Measurements from ENCODE around the gene SLC24A4. TPM values are rescaled to one million over a fixed set of nuclear protein-coding genes. Genes with fewer than 3 reads are reported as not detected.
A peak's percentile ranks its signal among the peaks of the same experiment; 100 is the strongest.

The SLC24A4 gene
- total RNA-seq, 1 experiment from 2014 or later = 0.02 TPM

- DNase-seq = no peak
Observed at GRCh38 chr14:92302481-92302880, 20.5 kb upstream of the SLC24A4 start.

GRCh38 chr14:92308716-92309115, 14.2 kb upstream of the SLC24A4 start:
- Histone ChIP-seq H3K36me3 (no peaks in the 10 kb centered on the region), H3K27ac (no peak overlapping the region)
- no peak for DNase-seq

More at GRCh38 chr14:92302481-92302880, 20.5 kb upstream of the SLC24A4 start:
- Histone ChIP-seq H3K4me1 (no peaks in the 10 kb centered on the region), H3K4me3 (no peak overlapping the region), H3K9me3 (replicated peaks) (no peaks in the 10 kb centered on the region), H3K27ac (no peak overlapping the region), H3K27me3 (no peaks in the 10 kb centered on the region; the same call in 1 of the 2 replicates), H3K36me3 (no peaks in the 10 kb centered on the region)

GRCh38 chr14:92309968-92310530, 12.9 kb upstream of the SLC24A4 start:
- Histone ChIP-seq H3K4me1 (no peaks in the 10 kb centered on the region), H3K27ac (no peak overlapping the region)
- no peak for DNase-seq

More at GRCh38 chr14:92308716-92309115, 14.2 kb upstream of the SLC24A4 start:
- Histone ChIP-seq H3K4me3 (no peak overlapping the region), H3K4me1 (no peaks in the 10 kb centered on the region), H3K9me3 (replicated peaks) (no peaks in the 10 kb centered on the region), H3K27me3 (no peaks in the 10 kb centered on the region)

GRCh38 chr14:92310776-92311375, 12.1 kb upstream of the SLC24A4 start:
- no peak overlapping the region for H3K27ac ChIP-seq
- no peaks in the 10 kb centered on the region for H3K36me3 ChIP-seq

More at GRCh38 chr14:92309968-92310530, 12.9 kb upstream of the SLC24A4 start:
- Histone ChIP-seq H3K27me3 (no peaks in the 10 kb centered on the region), H3K4me3 (no peak overlapping the region), H3K9me3 (replicated peaks) (no peaks in the 10 kb centered on the region), H3K36me3 (no peaks in the 10 kb centered on the region)

GRCh38 chr14:92314182-92314581, 8.8 kb upstream of the SLC24A4 start:
- Histone ChIP-seq H3K9me3 (replicated peaks) (no peaks in the 10 kb centered on the region), H3K27ac (no peak overlapping the region), H3K27me3 (no peaks in the 10 kb centered on the region), H3K36me3 (no peaks in the 10 kb centered on the region), H3K4me3 (no peak overlapping the region), H3K4me1 (no peaks in the 10 kb centered on the region)
- no peak for DNase-seq

More at GRCh38 chr14:92310776-92311375, 12.1 kb upstream of the SLC24A4 start:
- no peak for DNase-seq
- no peaks in the 10 kb centered on the region for H3K9me3 ChIP-seq (replicated peaks)
- no peak overlapping the region for H3K4me3 ChIP-seq
- no peaks in the 10 kb centered on the region for H3K4me1 ChIP-seq
- no peaks in the 10 kb centered on the region for H3K27me3 ChIP-seq

- Histone ChIP-seq H3K4me1 (no peaks in the 10 kb centered on the region), H3K4me3 (no peak overlapping the region), H3K9me3 (replicated peaks) (no peaks in the 10 kb centered on the region), H3K36me3 (no peaks in the 10 kb centered on the region), H3K27me3 (no peaks in the 10 kb centered on the region), H3K27ac (no peak overlapping the region)
- DNase-seq = no peak
Observed at GRCh38 chr14:92315050-92315805, 7.7 kb upstream of the SLC24A4 start.

- no peak for DNase-seq
- no peak overlapping the region for H3K4me3 ChIP-seq
- H3K27ac ChIP-seq = no peak overlapping the region
- no peaks in the 10 kb centered on the region for H3K27me3 ChIP-seq
- H3K9me3 ChIP-seq (replicated peaks) = no peaks in the 10 kb centered on the region
- no peaks in the 10 kb centered on the region for H3K36me3 ChIP-seq
- H3K4me1 ChIP-seq = no peaks in the 10 kb centered on the region
Observed at GRCh38 chr14:92316176-92316575, 6.8 kb upstream of the SLC24A4 start.

- no peaks in the 10 kb centered on the region for H3K9me3 ChIP-seq (replicated peaks)
- DNase-seq = no peak
- no peaks in the 10 kb centered on the region for H3K27me3 ChIP-seq
- no peak overlapping the region for H3K27ac ChIP-seq
- no peaks in the 10 kb centered on the region for H3K36me3 ChIP-seq
- H3K4me1 ChIP-seq = no peaks in the 10 kb centered on the region
- H3K4me3 ChIP-seq = no peak overlapping the region
Observed at GRCh38 chr14:92316937-92317336, 6.0 kb upstream of the SLC24A4 start.

- Histone ChIP-seq H3K4me3 (no peak overlapping the region), H3K4me1 (no peaks in the 10 kb centered on the region), H3K9me3 (replicated peaks) (no peaks in the 10 kb centered on the region), H3K36me3 (no peaks in the 10 kb centered on the region), H3K27me3 (no peaks in the 10 kb centered on the region), H3K27ac (no peak overlapping the region)
- DNase-seq = peak in 1 of 2 experiments; percentile 2
Observed at GRCh38 chr14:92317511-92317910, 5.5 kb upstream of the SLC24A4 start.

GRCh38 chr14:92321701-92322100, 1.3 kb upstream of the SLC24A4 start:
- Histone ChIP-seq H3K9me3 (replicated peaks) (no peaks in the 10 kb centered on the region), H3K4me1 (no peaks in the 10 kb centered on the region), H3K4me3 (no peak overlapping the region), H3K27me3 (no peaks in the 10 kb centered on the region), H3K36me3 (no peaks in the 10 kb centered on the region), H3K27ac (no peak overlapping the region)
- no peak for DNase-seq

GRCh38 chr14:92322516-92322915, 449 bp upstream of the SLC24A4 start:
- no peaks in the 10 kb centered on the region for H3K27me3 ChIP-seq

GRCh38 chr14:92323916-92324818, 1.2 kb downstream of the SLC24A4 start:
- Histone ChIP-seq H3K36me3 (no peaks in the 10 kb centered on the region), H3K27me3 (no peaks in the 10 kb centered on the region), H3K4me1 (no peaks in the 10 kb centered on the region), H3K9me3 (replicated peaks) (no peaks in the 10 kb centered on the region), H3K4me3 (no peak overlapping the region), H3K27ac (no peak overlapping the region)
- DNase-seq = no peak

More at GRCh38 chr14:92322516-92322915, 449 bp upstream of the SLC24A4 start:
- Histone ChIP-seq H3K4me3 (no peak overlapping the region), H3K36me3 (no peaks in the 10 kb centered on the region), H3K9me3 (replicated peaks) (no peaks in the 10 kb centered on the region), H3K4me1 (no peaks in the 10 kb centered on the region), H3K27ac (no peak overlapping the region)
- no peak for DNase-seq

GRCh38 chr14:92325835-92326234, 2.9 kb downstream of the SLC24A4 start:
- no peaks in the 10 kb centered on the region for H3K27me3 ChIP-seq
- H3K9me3 ChIP-seq (replicated peaks) = no peaks in the 10 kb centered on the region
- H3K4me3 ChIP-seq = no peak overlapping the region
- no peaks in the 10 kb centered on the region for H3K36me3 ChIP-seq
- no peaks in the 10 kb centered on the region for H3K4me1 ChIP-seq
- H3K27ac ChIP-seq = no peak overlapping the region
- DNase-seq = no peak

GRCh38 chr14:92328664-92329255, 5.8 kb downstream of the SLC24A4 start:
- H3K4me1 ChIP-seq = no peaks in the 10 kb centered on the region
- H3K36me3 ChIP-seq = no peaks in the 10 kb centered on the region
- H3K4me3 ChIP-seq = no peak overlapping the region
- DNase-seq = no peak
- no peaks in the 10 kb centered on the region for H3K9me3 ChIP-seq (replicated peaks)
- no peaks in the 10 kb centered on the region for H3K27me3 ChIP-seq
- no peak overlapping the region for H3K27ac ChIP-seq
